Neutrophil (primary cell): ENCODE results near the gene SCPEP1.
A peak's percentile ranks its signal among the peaks of the same experiment; 100 is the strongest.

Experiments used
- H3K27ac ChIP-seq: fragments of 200-600 bp; sonication (generic); 2 replicates; pipeline ENCODE4 v1.5.1; 2016; ENCODE audit warnings: mild to moderate bottlenecking, moderate library complexity
- H3K27me3 ChIP-seq: fragments of 200-600 bp; sonication (generic); 2 replicates; pipeline ENCODE4 v1.6.0; 2016; ENCODE audit warnings: mild to moderate bottlenecking
- H3K36me3 ChIP-seq: fragments of 200-600 bp; sonication (generic); 2 replicates; pipeline ENCODE4 v1.5.1; 2017
- H3K4me1 ChIP-seq, 2 experiments: fragments of 200-600 bp in 1 of 2; sonication (generic) in 1 of 2; 1 replicate in 1 of 2; 2 replicates in 1 of 2; pipeline versions ENCODE4 v1.5.1 to v1.6.1; 2013 to 2016; ENCODE audit warnings: low read depth in 1 of 2, low read length in 1 of 2, mild to moderate bottlenecking in 1 of 2, moderate library complexity in 1 of 2; ENCODE audit not compliant: control insufficient read depth in 1 of 2, insufficient read depth in 1 of 2
- H3K4me3 ChIP-seq, 2 experiments: fragments of 200-600 bp in 1 of 2; sonication (generic) in 1 of 2; 1 replicate in 1 of 2; 2 replicates in 1 of 2; pipeline ENCODE4 v1.5.1; 2013 to 2016; ENCODE audit warnings: low read depth in 1 of 2, low read length in 1 of 2, mild to moderate bottlenecking in 1 of 2, moderate library complexity in 1 of 2
- H3K9me3 ChIP-seq: fragments of 200-600 bp; sonication (generic); 2 replicates; pipeline ENCODE4 v1.5.1; 2016
- CTCF ChIP-seq: fragments of 200-600 bp; sonication (generic); IDR thresholded peaks from 2 replicates; pipeline ENCODE4 v1.5.1; 2016; ENCODE audit warnings: antibody characterized with exemption

The SCPEP1 gene

GRCh38 chr17:56939869-56940484, 38.0 kb upstream of the SCPEP1 start:
- H3K27ac ChIP-seq = no peak overlapping the region
- H3K4me3 ChIP-seq = no peak overlapping the region
- H3K9me3 ChIP-seq = no peaks in the 10 kb centered on the region
- peak; percentile 85 for TF ChIP-seq CTCF
- H3K4me1 ChIP-seq = peaks cover 0 to 3% of the 10 kb centered on the region in 2 experiments
- peaks cover 64% of the 10 kb centered on the region for H3K36me3 ChIP-seq
- H3K27me3 ChIP-seq = no peaks in the 10 kb centered on the region

- Histone ChIP-seq H3K4me3 (no peak overlapping the region), H3K36me3 (peaks cover 65% of the 10 kb centered on the region), H3K27me3 (no peaks in the 10 kb centered on the region), H3K9me3 (no peaks in the 10 kb centered on the region), H3K4me1 (peaks cover 0 to 3% of the 10 kb centered on the region in 2 experiments), H3K27ac (no peak overlapping the region)
- no peak for TF ChIP-seq CTCF
Measured at GRCh38 chr17:56943505-56944125, 34.3 kb upstream of the SCPEP1 start.

- no peaks in the 10 kb centered on the region for H3K4me1 ChIP-seq
- peaks cover 79% of the 10 kb centered on the region for H3K36me3 ChIP-seq
- no peaks in the 10 kb centered on the region for H3K27me3 ChIP-seq
- H3K27ac ChIP-seq = no peak overlapping the region
- no peaks in the 10 kb centered on the region for H3K9me3 ChIP-seq
- no peak for TF ChIP-seq CTCF
- no peak overlapping the region for H3K4me3 ChIP-seq
Measured at GRCh38 chr17:56945938-56946505, 31.9 kb upstream of the SCPEP1 start.

- Histone ChIP-seq H3K27me3 (no peaks in the 10 kb centered on the region), H3K4me1 (no peaks in the 10 kb centered on the region), H3K36me3 (peaks cover 66% of the 10 kb centered on the region), H3K9me3 (no peaks in the 10 kb centered on the region), H3K27ac (no peak overlapping the region), H3K4me3 (no peak overlapping the region)
- no peak for TF ChIP-seq CTCF
Measured at GRCh38 chr17:56947741-56948140, 30.2 kb upstream of the SCPEP1 start.

- no peak for TF ChIP-seq CTCF
- peaks cover 64% of the 10 kb centered on the region for H3K36me3 ChIP-seq
- no peaks in the 10 kb centered on the region for H3K9me3 ChIP-seq
- H3K27ac ChIP-seq = no peak overlapping the region
- H3K4me3 ChIP-seq = no peak overlapping the region
- no peaks in the 10 kb centered on the region for H3K27me3 ChIP-seq
- no peaks in the 10 kb centered on the region for H3K4me1 ChIP-seq
Measured at GRCh38 chr17:56948491-56948890, 29.4 kb upstream of the SCPEP1 start.
